Activated CD4-positive, alpha-beta T cell treated with anti-CD3 and anti-CD28 coated beads, Interleukin-2, Interleukin-6, amounts not matched to agents 100 ng/mL and 50 ng/mL, durations not matched to agents 16 hours and 8 hours (primary cell): ENCODE measurements around the gene MRPL11.
A peak's percentile ranks its signal among the peaks of the same experiment; 100 is the strongest.

ENCODE experiments used
- DNase-seq: peaks from one replicate; pipeline ENCODE4 v3.0.0-alpha.2; 2020

MRPL11 gene

DNA sequence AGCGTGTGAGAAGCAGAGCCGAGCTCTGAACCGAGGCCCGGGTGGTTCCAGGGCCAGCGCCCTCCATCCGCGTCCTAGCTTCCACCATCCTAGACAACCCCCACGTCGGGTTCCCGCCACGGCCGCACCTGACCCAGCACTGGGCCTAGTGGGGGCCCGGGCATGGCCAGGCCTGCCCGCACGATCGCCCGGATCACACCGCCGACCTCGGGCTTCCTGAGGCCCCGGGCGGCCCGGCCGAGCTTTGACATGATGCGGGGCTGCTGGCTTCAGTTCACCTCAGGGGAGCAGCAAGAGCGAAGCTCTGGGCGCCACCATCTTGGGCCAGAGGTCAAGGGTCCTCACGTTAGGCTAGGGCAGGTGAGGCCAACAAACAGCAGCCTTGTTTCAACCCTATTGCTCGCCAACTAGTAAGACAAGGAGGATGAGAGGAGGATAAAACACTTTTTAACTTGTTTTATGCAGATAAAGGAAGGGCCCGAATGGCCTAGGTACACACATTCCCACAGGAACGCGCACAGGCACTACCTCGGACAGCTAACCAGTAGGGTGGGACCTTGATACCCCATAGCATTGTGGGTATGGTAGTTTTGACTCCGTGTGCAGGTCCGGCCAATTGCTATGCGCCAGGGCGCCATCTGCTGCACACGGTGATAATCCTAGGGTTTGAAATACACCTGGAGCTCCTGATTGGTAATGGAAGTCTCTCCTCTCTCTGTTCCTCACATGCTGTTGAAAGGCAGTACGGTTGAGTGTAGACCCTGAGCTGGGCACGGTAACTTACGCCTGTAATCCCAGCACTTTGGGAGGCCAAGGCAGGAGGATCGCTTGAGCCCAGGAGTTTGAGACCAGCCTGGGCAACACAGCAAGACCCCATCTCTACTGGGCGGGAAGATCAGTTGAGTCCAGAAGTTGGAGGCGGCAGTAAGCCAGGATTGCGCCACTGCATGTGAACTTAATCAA, at the start of gene MRPL11:
Gene MRPL11, minus strand, starts transcription at position 345 of the 963 bp plus-strand sequence. Its CDS starts 94 bp downstream, at position 251.
- peak; percentile 95 for DNase-seq

DNA sequence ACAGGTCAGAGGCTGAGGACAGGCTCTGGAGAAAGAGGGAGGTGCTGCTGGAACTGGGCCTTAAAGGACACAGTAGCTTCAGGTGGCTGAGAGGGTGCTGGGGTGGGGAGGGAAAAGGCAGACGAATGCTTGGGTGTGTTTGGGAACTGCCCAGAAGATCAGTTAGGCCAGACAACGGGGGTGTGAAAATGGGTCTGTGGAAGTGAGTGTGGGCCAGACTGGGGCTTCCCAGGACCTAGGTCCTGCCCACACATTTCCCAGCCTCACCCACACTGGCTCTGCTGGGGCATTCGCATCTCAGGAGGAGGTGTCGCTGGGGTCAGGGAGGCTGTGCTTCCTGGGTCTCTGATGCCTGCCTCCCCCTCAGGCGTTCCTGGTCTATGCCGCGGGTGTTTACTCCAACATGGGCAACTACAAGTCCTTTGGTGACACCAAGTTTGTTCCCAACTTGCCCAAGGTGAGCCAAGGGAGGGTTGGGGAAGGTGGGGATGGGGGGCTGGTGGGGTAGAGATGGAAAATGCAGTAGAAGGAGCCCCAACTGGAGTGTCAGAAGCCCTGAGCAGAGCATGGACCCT, 46.2 kb upstream of the MRPL11 start:
- DNase-seq: no peak

DNA sequence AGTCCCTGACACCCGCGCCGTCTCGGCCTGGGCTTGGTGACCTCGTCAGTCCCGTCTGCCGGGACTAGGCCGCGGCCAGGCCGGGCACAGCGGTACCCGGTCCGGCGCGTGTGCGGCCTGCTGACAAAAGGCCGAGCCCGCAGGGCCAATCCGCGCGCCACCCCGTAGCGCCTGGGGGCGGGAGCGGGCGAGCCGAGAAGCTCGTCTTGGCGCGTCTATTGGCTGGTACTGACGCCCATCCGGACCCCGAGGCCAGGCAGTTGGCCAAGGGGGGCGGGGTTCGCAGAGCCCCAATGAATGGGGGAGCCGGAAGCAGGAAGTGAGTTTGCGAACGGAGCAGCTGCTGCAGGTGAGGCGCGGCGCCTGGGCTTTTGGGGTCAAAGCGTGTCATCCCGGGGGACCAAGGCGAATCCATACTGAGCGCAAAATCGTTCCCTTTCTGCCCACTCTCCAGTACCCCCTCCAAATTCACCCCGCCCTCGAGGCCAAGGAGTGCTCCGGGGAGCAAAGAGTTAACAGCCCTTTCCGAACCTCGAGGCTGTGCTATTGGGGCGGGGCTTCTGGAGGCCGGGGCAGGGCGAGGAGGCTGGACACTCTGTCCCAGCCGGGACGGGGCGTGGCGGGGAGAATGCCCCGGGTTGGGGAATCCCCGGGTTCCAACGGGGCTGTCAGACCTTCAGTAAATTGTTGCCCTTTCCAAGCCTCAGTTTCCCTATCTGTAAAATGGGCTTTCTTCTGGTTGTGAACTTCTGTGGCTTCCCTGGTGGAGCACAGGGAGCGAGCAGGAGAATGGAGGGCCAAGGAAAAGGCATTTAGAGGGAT, 41.7 kb upstream of the MRPL11 start, which contains the start of gene DPP3:
Gene DPP3, plus strand, starts transcription at position 318 of the 822 bp plus-strand sequence. CDS start 1,767 bp downstream, outside the sequence.
- DNase-seq: peak; percentile 99

DNA sequence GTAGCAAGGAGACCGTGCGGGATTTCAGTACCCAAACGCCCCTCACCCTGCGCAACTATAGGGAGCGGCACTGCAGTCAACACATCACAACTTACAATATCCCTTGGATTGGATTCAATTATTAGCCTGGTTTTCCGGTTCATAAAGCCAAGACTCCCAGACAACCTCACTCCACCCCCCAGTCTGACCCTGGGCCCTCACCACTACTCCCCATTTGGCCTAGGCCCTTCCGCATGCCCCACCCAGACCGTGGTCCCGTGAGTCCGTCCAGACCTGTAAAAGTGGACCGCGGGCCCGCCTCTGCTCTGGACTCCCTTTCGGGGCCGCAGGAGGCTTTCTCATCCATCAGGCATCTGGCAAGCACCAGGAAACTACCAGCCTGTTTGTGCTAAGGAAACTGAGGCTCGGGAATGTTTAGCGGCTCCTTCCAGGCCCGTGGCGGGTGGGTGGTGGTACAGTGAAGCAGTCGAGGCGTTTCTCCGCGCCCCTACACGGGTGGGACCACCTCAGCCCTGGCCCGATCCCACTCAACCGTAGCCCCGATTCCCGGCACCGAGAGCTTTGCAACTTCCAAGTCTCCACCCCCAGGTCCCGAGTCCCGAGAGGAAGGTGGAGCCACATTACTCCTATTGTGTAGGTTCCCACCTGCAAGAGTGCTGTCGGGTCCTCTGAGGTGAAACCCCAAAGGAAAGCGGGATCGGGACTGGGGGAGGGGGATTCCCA, 40.9 kb upstream of the MRPL11 start:
- no peak for DNase-seq

DNA sequence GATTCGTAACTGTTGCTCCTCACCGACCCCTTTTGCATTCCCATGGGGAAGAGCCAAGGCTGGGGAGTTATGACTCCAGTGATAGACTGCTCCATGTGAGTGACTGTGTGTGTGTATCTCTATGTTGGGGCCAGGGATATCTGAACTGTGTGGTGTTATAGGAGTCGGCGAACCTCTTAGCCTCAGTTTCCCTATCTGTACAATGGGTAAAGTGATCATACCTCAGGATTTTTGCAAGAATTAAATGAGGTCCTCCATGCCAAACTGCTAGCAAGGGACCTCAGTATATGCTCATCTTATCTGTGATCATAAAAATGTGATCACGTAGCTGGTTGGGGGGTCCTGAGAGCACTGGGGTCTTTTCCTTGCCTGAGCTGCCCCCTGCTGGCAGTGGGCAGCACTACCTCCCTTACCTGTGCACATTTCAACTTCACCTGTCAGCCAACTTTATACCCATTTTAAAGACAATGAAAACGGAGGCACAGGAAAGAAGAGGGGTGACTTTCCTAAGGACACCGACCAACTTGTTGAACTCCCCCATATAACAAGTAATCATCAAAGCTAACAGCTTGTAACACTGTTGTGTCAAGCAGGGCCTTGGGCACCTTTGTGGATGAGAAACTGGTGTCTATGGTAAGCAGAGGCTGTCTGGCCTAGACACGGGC, 40.2 kb upstream of the MRPL11 start:
- DNase-seq: peak; percentile 42

DNA sequence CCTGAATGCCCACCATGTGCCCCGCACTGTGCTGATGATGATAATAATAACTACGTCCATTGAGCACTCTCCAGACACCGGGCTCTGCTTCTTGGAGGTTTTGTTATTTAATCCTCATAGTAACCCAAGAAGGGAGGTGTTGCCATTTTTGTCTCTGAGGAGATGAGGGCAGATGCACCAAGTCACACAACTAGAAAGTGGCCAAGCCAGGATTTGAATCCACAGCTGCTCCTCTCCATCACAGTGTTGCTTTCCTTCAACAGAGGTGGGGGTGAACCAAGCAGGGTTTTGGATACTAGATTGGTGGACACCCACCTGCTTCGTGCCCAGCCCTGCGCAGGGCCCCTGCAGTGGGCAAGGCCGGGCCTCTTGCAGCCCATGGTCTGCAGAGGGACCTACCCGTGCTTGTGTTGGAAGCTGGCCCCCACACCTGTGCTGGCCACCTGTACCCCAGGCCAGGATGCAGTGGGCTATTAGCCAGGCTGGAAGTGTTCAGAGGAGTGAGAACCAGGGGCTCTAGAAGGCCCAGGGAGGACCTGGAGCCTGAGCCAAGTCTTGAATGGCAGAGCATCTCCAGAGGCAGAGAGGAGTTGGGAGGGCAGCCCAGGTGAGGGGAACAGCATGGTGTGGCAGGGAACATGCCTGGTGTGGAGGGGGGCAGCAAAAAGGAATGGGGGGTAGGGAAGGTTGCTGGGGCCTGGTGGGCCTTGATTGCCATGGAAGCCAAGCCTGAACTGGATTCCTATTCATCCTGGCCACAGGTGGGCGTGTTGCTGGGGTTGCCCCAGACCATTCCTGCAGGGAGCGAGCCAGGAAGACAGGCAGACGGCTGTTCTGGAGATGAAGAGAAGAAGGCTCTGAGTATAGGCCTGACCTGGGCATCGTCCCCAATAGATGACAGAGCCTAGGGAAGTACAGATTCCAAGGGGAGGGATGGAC, 38.9 kb upstream of the MRPL11 start:
- DNase-seq: no peak

DNA sequence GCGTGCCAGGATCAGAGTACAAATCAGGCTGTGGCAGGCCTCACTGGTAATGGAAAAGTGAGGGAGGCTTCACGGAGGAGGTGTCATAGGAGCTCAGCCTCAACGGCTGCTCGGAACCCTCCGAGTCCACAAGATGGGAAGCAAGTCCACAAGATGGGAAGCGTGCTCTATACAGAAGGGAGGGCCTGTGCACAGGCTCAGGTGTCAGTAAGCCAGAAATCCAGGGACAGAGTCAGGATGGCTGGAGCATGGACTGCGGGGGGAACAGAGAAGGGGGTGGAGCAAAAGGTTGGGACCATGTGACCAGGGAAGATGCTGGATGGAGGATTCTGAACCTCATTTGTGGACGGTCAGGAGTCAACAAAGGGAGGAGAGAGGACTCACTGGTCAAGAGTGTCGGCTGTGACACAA, 38.2 kb upstream of the MRPL11 start:
- no peak for DNase-seq

DNA sequence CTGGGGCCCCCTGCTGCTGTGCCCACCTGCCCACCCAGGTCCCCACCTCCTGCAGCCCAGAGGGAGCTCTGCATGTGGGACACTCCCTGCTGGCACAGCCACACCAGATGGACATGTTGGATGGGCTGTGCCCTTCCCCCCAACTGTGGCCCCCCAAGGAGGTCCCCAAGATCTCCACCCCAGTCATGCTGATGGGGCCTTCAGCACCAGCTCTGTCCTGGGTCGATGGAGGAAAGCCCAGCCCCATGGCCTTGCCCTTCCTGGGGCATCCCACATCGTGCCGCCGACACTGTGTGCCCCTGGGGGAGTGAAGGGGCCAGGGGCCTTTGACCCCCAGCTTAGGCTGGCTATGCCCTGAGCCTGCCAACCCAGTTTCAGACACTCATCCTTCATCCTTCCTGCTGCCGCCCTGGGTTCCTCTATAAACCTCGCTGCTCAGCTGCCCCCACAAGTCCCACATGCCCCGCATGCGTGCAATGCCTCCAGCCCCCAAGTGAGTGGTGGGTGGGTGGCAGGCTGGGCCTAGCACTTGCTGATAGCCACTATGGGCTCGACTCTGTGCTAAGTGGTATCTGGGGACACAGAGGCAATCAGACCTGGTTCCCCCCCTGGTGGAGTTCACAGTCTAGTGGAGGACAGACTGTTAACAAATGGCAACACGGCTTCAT, 37.7 kb upstream of the MRPL11 start:
- no peak for DNase-seq

DNA sequence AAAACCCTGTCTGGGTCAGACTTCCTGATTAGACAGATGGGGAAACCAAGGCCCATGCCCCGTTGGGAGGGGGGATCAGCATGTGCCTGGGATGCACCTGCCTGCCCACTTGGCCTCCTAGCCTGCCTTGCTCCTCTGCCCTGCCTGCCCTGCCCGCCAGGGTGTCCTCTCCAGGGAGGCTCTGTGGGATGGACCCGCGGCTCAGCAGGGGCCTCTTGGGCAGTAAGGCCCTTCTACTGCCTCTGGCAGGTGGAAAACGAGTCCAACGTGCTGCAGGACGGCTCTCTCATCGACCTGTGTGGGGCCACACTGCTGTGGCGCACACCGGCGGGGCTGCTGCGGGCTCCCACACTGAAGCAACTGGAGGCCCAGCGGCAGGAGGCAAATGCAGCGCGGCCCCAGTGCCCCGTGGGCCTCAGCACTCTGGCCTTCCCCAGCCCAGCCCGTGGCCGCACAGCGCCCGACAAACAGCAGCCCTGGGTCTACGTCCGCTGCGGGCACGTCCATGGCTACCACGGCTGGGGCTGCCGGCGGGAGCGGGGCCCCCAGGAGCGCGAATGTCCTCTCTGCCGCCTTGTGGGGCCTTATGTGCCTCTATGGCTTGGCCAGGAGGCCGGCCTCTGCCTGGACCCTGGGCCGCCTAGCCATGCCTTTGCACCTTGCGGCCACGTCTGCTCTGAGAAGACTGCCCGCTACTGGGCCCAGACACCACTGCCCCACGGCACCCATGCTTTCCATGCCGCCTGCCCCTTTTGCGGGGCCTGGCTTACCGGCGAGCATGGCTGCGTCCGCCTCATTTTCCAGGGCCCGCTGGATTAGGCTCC, 36.9 kb upstream of the MRPL11 start:
- no peak for DNase-seq

DNA sequence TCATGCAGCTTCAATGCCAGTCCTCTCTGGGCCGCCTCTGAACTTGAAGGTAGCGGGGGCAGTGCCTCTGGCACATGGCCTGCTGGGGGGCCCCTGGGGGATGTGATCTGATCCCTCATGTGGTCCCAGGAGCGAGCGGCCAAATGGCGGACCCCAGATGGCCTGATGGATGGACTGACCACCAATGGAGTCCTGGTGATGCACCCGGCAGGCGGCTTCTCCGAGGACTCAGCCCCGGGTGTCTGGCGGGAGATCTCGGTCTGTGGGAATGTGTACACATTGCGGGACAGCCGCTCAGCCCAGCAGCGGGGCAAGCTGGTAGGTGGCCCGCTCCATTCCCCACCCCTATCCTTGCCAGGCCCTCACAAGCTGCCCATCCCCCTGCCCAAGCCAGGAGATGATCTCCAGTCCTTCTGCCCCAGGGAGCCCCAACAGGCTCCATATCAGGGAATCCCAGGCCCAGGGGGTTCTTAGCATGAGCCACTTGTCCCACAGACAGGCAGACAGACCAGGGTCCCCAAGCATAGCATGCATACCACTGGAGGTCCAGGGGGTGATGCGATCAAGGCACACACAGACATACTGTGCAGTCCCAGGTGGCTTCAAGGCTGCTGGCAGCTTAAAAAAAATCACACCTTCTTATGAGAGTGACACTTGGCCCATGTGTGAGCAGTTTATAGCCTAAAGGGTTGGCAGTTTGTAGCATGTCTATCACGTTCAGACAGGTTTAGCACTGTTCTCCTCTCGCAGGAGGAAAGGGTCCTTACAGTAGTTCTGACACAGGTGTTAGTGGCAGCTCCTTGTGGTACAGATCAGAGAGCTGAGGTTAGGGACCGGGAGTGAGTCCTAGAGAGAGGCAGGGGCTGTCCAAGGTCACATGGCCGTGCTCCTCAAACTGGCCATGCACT, 35.2 kb upstream of the MRPL11 start:
- DNase-seq: no peak

DNA sequence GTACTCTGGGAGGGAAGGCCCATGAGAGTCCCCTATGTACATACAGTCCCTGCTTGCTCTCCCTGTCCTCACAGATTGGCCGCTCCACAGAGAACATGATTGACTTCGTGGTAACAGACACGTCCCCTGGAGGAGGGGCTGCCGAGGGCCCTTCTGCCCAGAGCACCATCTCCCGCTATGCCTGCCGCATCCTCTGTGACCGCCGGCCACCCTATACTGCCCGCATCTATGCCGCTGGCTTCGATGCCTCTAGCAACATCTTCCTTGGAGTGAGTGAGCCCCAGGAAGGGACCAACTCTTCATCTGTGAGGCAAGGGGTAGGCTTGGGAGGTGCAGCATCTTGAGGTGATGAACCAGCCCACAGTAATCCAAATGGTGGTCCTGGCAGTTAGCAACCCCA, 34.5 kb upstream of the MRPL11 start:
- no peak for DNase-seq

DNA sequence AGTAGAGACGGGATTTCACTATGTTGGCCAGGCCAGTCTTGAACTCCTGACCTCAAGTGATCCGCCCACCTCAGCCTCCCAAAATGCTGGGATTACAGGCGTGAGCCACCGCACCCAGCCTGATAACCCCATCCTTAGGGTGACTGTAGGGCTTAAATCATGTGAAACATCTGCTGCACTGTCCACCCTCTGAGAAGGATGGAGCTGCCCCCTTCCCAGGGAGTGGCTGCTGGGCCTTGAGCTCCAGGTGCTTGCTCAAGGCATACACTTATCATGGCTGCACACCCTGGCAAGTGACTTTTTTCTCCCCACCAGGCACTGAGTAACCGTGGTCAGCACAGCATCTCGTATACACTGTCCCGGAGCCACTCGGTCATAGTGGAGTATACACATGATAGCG, 33.4 kb upstream of the MRPL11 start:
- no peak for DNase-seq

DNA sequence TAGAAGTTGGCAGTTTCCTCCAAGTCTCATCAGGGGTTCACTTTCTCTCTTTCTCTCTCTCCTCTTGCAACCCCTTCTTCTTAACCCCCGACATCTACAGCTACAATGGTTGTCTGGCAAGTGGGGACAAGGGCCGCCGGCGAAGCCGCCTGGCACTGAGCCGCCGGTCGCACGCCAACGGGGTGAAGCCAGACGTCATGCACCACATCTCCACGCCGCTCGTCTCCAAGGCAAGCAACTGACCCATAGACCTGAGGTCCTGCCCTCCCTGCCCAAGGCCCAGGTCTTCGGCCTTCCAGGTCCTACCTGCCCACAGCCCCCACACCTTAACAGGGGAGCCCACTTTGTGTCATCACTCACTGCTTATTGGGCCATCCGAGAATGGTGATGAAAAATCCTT, 32.5 kb upstream of the MRPL11 start:
- no peak for DNase-seq

DNA sequence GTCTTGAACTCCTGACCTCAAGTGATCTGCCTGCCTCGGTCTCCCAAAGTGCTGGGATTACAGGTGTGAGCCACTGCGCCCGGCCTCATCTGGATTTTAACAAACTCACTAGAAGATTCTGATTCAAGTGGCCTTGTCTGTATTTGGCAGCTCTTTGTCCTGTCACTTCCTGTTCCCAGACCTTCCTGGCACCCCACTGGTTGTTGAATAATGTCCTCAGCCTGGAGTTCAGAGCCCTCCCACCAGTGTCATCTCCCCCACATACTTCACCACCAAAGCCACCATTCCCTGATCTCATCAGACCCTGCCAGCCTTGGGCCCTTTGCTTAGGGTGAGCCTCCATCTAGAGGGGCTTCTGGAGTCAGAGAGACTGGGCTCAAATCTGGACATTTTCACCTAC, 31.4 kb upstream of the MRPL11 start:
- DNase-seq: no peak

DNA sequence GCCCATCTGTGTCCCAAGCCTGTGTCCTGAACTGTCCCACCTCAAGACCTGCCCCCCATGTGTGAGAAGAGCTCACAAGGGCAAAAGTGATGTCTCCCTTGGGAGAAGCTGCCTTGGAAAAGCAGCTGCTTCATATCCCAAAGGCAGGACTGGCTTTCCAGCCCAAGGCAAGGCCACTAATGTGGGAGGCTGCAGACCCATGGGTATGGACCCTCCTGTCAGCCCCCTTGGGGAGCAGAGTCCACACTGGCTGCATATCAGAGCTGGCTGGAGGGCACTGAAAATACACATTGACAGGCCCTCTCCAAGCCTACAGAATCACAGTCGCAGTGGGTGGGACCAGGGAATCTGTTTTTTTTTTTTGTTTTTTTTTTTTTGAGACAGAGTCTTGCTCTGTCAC, 30.8 kb upstream of the MRPL11 start:
- DNase-seq: no peak

DNA sequence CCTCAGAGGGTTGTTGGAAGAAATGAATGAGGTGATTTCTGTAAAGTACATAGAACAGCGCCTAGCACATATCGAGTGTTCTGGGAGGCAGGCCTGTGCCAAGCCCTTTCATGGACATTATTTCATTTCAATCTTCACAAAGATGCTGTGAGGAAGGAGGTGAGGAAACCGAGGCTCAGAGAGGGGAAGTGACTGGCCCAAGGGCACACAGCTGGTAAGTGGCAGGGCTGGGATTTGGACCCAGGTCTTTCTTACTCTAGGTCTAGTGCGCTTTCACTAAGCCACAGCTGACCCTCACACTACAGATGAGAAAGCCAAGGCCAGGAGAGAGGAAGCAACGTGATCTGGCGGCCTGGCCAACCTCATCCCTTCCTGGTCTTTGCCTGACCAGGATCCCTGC, 30.0 kb upstream of the MRPL11 start:
- DNase-seq: no peak

DNA sequence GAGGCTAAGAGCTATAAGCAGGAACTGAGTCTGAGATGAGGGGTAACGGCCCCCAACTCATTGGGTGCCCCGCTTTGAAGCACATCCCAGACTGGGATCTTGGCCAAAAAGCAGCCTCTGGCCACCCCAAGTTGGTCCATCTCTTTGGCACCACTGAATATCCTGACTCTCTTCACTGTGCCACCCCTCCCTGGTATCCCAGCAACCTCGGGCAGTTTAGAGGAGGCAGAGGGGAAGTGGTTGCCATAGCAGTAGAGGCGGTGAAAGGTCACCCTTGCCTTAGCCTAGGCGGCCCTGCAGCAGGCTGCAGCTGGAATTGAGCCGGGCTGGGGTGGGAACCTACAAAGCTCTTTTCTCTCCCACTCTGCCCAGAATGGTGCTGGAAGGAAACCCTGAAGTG, 29.1 kb upstream of the MRPL11 start:
- peak; percentile 31 for DNase-seq

DNA sequence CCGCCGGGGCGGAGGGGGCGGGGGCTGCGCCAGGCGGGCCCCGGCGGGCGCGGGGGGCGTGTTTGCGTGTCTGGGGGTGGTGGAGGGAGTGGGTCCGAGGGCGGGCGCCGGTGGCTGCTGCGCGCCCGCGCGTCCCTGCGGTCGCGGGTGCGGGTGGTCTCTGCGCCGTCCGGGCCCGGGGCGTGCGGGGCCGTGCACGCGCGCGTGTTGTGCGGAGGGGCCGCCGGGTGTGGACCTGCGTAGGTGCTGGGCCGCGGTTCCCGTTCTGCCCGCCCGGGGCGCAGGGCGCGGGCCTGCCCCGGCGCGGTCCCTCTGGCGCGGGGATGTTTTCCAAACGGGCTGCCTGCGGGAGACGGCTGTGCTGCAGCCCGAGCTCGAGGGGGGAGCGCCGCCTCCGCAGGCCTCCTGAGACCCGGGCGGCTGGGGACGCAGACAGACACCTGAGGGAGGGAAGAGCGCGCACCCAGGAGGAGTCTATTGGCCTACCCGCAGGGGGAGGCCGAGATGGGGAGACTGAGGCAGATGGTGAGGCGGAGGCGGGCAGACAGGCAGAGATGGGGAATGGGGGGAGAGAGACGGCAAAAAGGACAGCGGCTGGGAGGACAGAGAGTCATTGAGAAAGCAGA, 28.5 kb upstream of the MRPL11 start:
- no peak for DNase-seq
